DND-41 (cell line): ENCODE measurements around the gene TMEM144.

ENCODE experiments used
- ATAC-seq: fragments of 200-7000 bp; cut with Tn5 transposase; 3 replicates; pipeline ENCODE4 v1.9.1; 2021; ENCODE audit warnings: low read depth; ENCODE audit not compliant: insufficient read depth
- DNase-seq: peaks from one replicate; pipeline ENCODE4 v3.0.0-alpha.2; 2020
- H2AFZ ChIP-seq: 2 replicates; pipeline ENCODE4 v1.6.0; 2012; ENCODE audit warnings: low read depth, low read length
- H3K27ac ChIP-seq: 2 replicates; pipeline ENCODE4 v1.5.1; 2012; ENCODE audit warnings: low read length, inconsistent platforms
- H3K27me3 ChIP-seq: fragments of 200-600 bp; sonication (generic); 2 replicates; pipeline ENCODE4 v1.6.0; 2012; ENCODE audit warnings: low read length, mild to moderate bottlenecking, inconsistent platforms; ENCODE audit not compliant: insufficient read depth, poor library complexity
- H3K36me3 ChIP-seq: 2 replicates; pipeline ENCODE4 v1.5.1; 2012; ENCODE audit warnings: low read length, inconsistent platforms; ENCODE audit not compliant: insufficient read depth
- H3K4me1 ChIP-seq: 2 replicates; pipeline ENCODE4 v1.5.1; 2012; ENCODE audit warnings: mild to moderate bottlenecking, low read length; ENCODE audit not compliant: insufficient read depth
- H3K4me2 ChIP-seq: 2 replicates; pipeline ENCODE4 v1.6.0; 2012; ENCODE audit warnings: mild to moderate bottlenecking, moderate library complexity, low read length, inconsistent platforms; ENCODE audit not compliant: insufficient read depth
- H3K4me3 ChIP-seq, 2 experiments: fragments of 200-600 bp in 1 of 2; shearing (Covaris generic) in 1 of 2; 2 replicates each; pipeline ENCODE4 v1.5.1; 2012 to 2016; ENCODE audit warnings: inconsistent platforms in 2 of 2, low read length in 2 of 2, mild to moderate bottlenecking in 2 of 2, low read depth in 1 of 2, moderate library complexity in 1 of 2
- H3K79me2 ChIP-seq: 2 replicates; pipeline ENCODE4 v1.6.0; 2012; ENCODE audit warnings: low read length, inconsistent platforms; ENCODE audit not compliant: insufficient read depth
- H3K9ac ChIP-seq: 2 replicates; pipeline ENCODE4 v1.6.0; 2012; ENCODE audit warnings: low read depth, mild to moderate bottlenecking, inconsistent platforms, low read length, moderate library complexity
- H3K9me3 ChIP-seq: 2 replicates; pipeline ENCODE4 v1.5.1; 2012; ENCODE audit warnings: low read length, moderate library complexity, mild to moderate bottlenecking, inconsistent platforms; ENCODE audit not compliant: insufficient read depth, severe bottlenecking
- H4K20me1 ChIP-seq: 2 replicates; pipeline ENCODE4 v1.6.0; 2012; ENCODE audit warnings: low read length; ENCODE audit not compliant: insufficient read depth
- EZH2 ChIP-seq: IDR thresholded peaks from 3 replicates; pipeline ENCODE4 v1.6.1; 2012; ENCODE audit warnings: borderline replicate concordance, low read depth, mild to moderate bottlenecking, moderate library complexity, low read length, inconsistent platforms; ENCODE audit not compliant: severe bottlenecking
- TF ChIP-seq, protein P1 (sequence below): IDR thresholded peaks from 2 replicates; pipeline ENCODE4 v1.5.1; 2012; ENCODE audit warnings: borderline replicate concordance, low read length, moderate library complexity, mild to moderate bottlenecking; ENCODE audit not compliant: poor library complexity, severe bottlenecking; ENCODE audit errors: extremely low read depth

The TMEM144 gene

DNA sequence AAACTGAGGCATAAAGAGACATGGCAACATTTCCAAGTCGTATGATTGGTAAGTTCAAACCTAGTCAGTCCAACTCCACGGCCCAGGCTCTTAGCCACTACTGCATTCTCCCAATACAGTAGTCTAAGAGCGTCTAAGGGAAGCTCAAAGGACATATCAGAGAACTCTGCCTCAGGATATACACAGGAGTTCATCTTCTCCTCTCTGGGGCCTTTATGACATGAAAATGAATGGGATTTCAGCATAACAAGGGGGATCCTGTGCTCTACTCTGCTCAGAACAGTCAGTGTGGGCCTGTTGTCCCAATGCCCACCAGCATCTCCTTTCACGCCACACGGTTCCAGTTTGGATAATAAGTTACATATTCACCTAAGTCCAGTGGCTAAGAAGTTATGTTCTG is 41.7 kb upstream of the TMEM144 start:
- H3K9ac ChIP-seq = no peak overlapping the region
- H3K4me2 ChIP-seq = no peak overlapping the region
- H3K36me3 ChIP-seq = no peaks in the 10 kb centered on the region
- no peak overlapping the region for H3K4me3 ChIP-seq
- no peaks in the 10 kb centered on the region for H4K20me1 ChIP-seq
- ATAC-seq (no peak), DNase-seq (no peak)
- no peak overlapping the region for H3K27ac ChIP-seq
- H3K79me2 ChIP-seq = no peaks in the 10 kb centered on the region
- no peak overlapping the region for H2AFZ ChIP-seq
- no peaks in the 10 kb centered on the region for H3K9me3 ChIP-seq
- TF ChIP-seq, protein P1, sequence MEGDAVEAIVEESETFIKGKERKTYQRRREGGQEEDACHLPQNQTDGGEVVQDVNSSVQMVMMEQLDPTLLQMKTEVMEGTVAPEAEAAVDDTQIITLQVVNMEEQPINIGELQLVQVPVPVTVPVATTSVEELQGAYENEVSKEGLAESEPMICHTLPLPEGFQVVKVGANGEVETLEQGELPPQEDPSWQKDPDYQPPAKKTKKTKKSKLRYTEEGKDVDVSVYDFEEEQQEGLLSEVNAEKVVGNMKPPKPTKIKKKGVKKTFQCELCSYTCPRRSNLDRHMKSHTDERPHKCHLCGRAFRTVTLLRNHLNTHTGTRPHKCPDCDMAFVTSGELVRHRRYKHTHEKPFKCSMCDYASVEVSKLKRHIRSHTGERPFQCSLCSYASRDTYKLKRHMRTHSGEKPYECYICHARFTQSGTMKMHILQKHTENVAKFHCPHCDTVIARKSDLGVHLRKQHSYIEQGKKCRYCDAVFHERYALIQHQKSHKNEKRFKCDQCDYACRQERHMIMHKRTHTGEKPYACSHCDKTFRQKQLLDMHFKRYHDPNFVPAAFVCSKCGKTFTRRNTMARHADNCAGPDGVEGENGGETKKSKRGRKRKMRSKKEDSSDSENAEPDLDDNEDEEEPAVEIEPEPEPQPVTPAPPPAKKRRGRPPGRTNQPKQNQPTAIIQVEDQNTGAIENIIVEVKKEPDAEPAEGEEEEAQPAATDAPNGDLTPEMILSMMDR = no peak
- no peak for TF ChIP-seq EZH2
- H3K4me1 ChIP-seq = no peaks in the 10 kb centered on the region
- H3K27me3 ChIP-seq = no peaks in the 10 kb centered on the region

DNA sequence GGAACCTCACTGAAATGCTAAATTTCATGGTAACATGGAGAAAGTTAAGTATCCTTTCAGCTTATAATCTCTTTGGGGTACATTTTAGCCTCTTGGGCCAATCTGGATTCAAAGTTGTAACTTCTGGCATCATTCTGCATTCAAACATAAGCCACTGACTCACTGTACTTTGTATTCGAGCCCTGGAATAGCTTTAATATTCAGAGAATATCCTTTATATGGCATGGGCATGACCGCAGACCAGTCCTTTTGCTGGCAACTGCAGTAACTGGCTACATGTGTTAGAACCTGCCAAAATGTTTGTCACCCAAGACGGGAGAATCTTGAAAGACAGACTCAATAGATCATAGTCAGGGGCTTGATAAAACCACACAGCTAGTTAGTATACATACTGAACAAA is 40.8 kb upstream of the TMEM144 start:
- no peak for TF ChIP-seq EZH2
- TF ChIP-seq, protein P1 = no peak
- Histone ChIP-seq H3K4me1 (no peaks in the 10 kb centered on the region), H3K79me2 (no peaks in the 10 kb centered on the region), H3K27me3 (no peaks in the 10 kb centered on the region), H4K20me1 (no peaks in the 10 kb centered on the region), H3K36me3 (no peaks in the 10 kb centered on the region), H3K4me2 (no peak overlapping the region), H3K4me3 (no peak overlapping the region), H2AFZ (no peak overlapping the region), H3K9me3 (no peaks in the 10 kb centered on the region), H3K27ac (no peak overlapping the region), H3K9ac (no peak overlapping the region)
- no peak for DNase-seq
- no peak for ATAC-seq

DNA sequence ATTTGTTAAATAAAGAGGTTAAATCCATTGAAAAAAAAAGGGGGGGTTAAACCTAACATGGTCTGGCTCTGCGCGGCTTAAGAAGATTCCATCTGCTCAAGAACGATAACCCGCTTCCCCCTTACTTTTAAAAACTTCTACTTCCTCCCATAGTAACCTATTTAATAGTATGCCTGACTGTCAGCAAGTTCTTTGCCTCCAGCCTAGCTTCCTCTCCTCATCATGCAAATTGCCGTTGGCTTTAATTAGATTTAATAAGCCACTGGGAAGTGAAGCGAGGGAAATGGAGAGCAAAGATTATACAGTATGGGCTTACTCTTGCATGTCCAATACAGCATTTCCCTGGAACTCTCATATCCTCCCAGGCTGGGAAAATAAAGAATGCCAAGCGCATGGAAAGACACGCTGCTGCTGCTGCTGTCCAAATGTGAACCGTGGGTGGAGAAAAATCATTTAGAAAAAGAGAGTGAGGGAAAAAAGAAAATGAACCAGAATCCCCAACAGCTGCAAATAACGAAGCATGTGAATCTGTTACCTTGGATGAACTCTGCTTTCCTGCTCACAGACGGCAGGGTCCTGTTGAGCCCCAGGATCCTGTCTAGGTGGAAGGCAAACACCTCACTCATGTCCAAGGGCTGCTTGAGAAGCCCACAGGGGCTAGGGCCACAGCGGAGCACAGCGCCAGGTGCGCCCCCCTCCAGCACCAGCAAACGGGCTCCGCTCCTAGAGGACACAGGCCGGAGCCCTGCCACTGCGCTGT is 40.2 kb upstream of the TMEM144 start:
- H3K36me3 ChIP-seq = no peaks in the 10 kb centered on the region
- no peak for TF ChIP-seq EZH2
- TF ChIP-seq, protein P1 = no peak
- DNase-seq = no peak
- H4K20me1 ChIP-seq = no peaks in the 10 kb centered on the region
- no peaks in the 10 kb centered on the region for H3K9me3 ChIP-seq
- H3K4me2 ChIP-seq = no peak overlapping the region
- no peak overlapping the region for H2AFZ ChIP-seq
- no peak overlapping the region for H3K27ac ChIP-seq
- ATAC-seq = no peak
- no peaks in the 10 kb centered on the region for H3K4me1 ChIP-seq
- H3K4me3 ChIP-seq = no peak overlapping the region
- no peak overlapping the region for H3K9ac ChIP-seq
- no peaks in the 10 kb centered on the region for H3K27me3 ChIP-seq
- no peaks in the 10 kb centered on the region for H3K79me2 ChIP-seq
